Rectal smooth muscle tissue (tissue), 1 donor: ENCODE measurements around the gene CLEC18C.
A peak's percentile ranks its signal among the peaks of the same experiment; 100 is the strongest.
"Not testable (repeated sequence)": the region's sequence is repeated elsewhere in the genome, so short reads cannot be mapped to it uniquely, and the experiment has no call there.

Experiments used
- H3K27ac ChIP-seq: one replicate; pipeline ENCODE4 v1.7.0; 2013; ENCODE audit warnings: low read depth, low read length, inconsistent platforms
- H3K27me3 ChIP-seq: one replicate; pipeline ENCODE4 v1.7.0; 2013; ENCODE audit warnings: low read length; ENCODE audit not compliant: control insufficient read depth, insufficient read depth
- H3K36me3 ChIP-seq: one replicate; pipeline ENCODE4 v1.7.0; 2013; ENCODE audit warnings: low read length; ENCODE audit not compliant: control insufficient read depth, insufficient read depth
- H3K4me1 ChIP-seq: one replicate; pipeline ENCODE4 v1.7.0; 2013; ENCODE audit warnings: low read length; ENCODE audit not compliant: control insufficient read depth, insufficient read depth
- H3K4me3 ChIP-seq: one replicate; pipeline ENCODE4 v1.7.0; 2013; ENCODE audit warnings: low read length
- H3K9ac ChIP-seq: one replicate; pipeline ENCODE4 v1.7.0; 2013; ENCODE audit warnings: low read length

The CLEC18C gene

DNA sequence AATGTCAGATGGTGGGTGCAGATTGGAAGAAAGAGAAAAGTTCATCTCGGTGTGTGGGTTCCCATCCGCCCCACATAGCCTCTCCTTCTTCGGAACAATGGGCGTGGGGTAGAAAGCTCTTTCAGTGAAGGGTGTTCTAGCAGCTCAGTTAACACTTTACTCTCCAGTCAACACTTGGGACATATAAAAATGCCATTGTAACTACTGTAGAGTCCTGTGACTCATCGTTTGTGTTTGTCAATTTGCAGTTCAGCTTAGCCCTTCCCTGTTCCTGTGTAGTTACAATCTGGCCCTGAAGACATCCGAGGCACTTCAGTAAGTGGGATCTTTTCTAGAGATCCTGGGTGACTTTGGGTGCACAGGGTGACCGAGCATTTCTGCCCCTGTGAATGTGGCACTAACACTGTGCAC is 11.5 kb upstream of the CLEC18C start:
- H3K27ac ChIP-seq = no peak overlapping the region
- no peak overlapping the region for H3K4me3 ChIP-seq
- no peak overlapping the region for H3K9ac ChIP-seq
- no peaks in the 10 kb centered on the region for H3K4me1 ChIP-seq
- no peaks in the 10 kb centered on the region for H3K27me3 ChIP-seq
- H3K36me3 ChIP-seq = peaks cover 30% of the 10 kb centered on the region

DNA sequence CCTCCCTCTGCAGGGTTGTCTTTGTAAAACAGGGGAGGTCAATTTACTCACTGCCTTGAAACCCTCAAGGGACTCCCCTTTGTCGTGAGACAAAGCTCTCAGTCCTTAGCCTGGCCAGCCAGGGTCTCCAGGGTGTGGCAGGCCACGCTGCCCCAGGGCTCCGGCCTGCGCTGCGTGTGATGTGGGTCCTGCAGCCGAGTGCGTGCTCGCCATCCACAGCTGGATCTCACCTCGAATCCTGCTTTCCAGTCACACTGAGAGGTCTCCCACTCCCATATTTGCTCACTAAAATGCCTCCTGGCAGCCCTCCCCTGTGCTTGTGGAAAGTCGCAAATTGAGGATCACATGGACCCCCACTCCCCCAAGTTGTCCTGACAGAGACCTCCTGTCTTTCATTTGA is 10.0 kb upstream of the CLEC18C start:
- no peak overlapping the region for H3K9ac ChIP-seq
- H3K4me3 ChIP-seq = no peak overlapping the region
- H3K27ac ChIP-seq = no peak overlapping the region

DNA sequence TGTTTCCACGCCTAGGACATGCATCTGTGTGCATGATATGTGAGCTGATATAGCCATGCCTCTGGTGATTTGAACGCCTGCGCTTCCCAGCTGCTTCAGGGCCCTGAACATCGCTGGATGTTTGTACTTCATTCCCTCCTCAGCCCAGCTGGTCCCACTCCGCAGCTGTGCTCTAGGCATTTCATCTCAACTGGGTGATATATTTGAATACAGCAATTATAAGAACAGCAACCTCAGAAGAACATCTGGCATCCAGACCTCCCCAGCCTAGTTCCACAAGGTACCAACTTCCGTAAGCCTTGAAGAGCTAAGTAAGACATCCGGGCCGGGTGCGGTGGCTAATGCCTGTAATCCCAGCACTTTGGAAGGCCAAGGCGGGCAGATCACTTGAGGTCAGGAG is 6.9 kb upstream of the CLEC18C start:
- H3K4me1 ChIP-seq, H3K27me3 ChIP-seq, H3K27ac ChIP-seq, H3K36me3 ChIP-seq, H3K4me3 ChIP-seq, H3K9ac ChIP-seq: not testable (repeated sequence)

More for the DNA sequence above, 10.0 kb upstream of the CLEC18C start:
- no peaks in the 10 kb centered on the region for H3K27me3 ChIP-seq
- H3K4me1 ChIP-seq = no peaks in the 10 kb centered on the region
- H3K36me3 ChIP-seq = peaks cover 16% of the 10 kb centered on the region

DNA sequence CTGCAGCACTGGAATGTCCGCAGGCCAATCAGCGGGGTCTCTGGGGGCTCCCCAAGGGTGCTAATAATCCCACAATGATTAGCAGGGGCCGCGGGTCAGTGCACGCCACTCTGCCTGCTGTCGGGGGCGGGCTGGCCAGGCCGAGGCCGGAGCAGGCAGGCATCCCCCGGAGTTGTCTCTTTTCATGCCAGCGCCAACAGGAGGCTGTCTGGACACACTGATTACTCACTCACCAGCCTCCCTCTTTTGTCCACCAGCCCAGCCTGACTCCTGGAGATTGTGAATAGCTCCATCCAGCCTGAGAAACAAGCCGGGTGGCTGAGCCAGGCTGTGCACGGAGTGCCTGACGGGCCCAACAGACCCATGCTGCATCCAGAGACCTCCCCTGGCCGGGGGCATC is 329 bp downstream of the CLEC18C start:
- H3K4me1 ChIP-seq, H3K36me3 ChIP-seq, H3K27me3 ChIP-seq, H3K27ac ChIP-seq, H3K9ac ChIP-seq, H3K4me3 ChIP-seq: not testable (repeated sequence)

DNA sequence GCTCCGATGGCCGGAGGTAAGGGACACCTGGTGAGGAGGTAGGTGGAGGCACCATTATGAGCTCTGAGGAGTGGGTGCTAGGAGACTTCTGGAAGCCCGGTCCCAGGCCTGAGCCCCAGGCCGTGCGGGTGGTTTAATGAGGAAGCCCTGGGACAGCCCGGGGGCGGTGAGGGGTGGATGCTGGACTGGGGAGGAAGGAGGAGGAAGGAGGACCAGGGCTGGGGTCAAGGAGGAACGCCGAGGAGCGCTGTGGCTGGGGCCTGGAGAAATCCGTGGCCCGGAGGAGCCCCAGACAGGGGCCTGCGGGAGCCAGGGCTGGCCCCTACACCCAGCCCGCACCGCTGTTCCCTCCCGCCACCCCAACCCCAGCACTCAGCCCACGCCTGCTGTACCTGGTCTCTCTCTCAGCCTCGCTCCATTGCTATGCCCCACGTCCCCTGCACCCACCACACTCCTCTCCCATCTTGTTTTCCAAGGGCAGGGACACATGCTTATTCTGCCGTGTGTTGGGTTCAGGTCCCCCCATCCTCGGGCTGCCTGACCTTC is 873 bp downstream of the CLEC18C start:
- H3K9ac ChIP-seq, H3K4me1 ChIP-seq, H3K36me3 ChIP-seq, H3K27ac ChIP-seq, H3K4me3 ChIP-seq, H3K27me3 ChIP-seq: not testable (repeated sequence)

DNA sequence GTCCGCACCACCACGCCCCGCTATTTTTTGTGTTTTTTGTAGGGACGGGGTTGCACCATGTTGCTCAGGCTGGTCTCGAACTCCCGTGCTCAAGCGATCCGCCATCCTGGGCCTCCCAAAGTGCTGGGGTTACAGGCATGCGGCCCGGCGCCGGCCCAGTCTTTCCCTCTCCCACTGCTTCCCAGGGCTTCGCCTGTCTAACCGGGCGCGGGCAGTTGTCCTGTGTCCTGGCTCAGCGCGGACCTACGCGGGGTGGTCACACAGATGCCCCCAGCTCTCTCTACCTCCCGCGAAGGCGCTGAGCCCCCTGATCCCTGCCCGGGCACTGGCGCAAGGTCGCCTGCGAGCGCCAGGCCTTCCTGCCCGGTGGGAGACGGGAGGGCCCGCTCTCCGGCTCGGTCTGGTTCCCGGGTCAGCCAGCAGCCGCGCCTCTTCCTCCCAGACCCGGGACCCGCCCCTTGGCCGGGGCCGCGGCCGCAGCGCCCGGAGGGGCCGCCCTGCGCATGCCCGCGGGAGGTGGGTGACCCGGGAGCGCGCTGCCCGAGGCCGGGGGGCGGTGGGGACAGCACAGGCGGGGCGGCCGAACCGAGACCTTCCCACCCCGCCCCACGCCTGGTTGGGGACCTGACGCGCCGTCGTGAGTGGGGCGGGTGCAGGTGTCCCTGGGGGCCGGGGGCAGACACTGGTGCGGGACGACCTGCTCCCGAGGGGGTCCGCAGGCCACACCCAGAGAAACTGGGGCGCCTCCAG is 14.4 kb downstream of the CLEC18C start:
- Histone ChIP-seq H3K27ac (peak overlapping the region; percentile 58), H3K4me3 (peak overlapping the region; percentile 44)
- not testable (repeated sequence) for H3K36me3 ChIP-seq, H3K27me3 ChIP-seq, H3K4me1 ChIP-seq, H3K9ac ChIP-seq

DNA sequence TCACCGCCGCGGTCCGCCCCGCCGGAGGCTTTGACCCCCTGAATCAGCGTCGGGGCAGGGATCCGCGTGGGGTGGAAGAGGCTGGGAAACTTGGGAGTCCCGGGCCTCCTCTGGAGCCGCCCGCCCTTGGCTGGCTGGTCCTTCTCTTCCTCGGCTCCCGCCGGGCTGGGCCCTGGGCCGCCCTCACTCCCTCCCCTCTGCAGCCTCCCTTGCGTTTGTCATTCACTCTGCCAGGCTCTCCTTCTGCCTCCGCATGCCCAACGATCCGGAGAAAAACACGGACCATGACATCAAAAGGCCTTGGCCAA is 15.0 kb downstream of the CLEC18C start:
- not testable (repeated sequence) for H3K36me3 ChIP-seq, H3K27me3 ChIP-seq, H3K9ac ChIP-seq, H3K4me1 ChIP-seq
- Histone ChIP-seq H3K4me3 (peak overlapping the region; percentile 44), H3K27ac (peak overlapping the region; percentile 58)

DNA sequence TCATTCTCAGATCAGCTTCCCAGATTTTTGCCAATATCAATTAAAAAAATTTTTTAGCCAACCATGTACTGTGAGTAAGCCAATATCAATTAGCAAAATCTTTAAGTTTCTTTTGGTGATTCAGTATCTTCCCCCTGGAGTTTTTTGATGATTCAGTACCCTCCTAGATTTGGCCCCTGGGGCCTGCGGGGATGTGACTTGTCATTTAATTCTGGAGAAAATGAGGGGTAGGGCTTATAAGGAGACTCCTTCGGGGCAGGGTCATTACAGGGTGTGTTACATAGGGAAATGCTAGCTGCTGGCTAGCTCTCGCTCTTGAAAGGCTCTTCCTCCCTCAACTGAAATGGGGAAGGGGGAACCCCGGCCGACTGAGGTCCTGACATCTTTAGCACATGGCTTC is 17.0 kb downstream of the CLEC18C start:
- not testable (repeated sequence) for H3K27me3 ChIP-seq, H3K4me3 ChIP-seq, H3K4me1 ChIP-seq, H3K27ac ChIP-seq, H3K36me3 ChIP-seq, H3K9ac ChIP-seq

DNA sequence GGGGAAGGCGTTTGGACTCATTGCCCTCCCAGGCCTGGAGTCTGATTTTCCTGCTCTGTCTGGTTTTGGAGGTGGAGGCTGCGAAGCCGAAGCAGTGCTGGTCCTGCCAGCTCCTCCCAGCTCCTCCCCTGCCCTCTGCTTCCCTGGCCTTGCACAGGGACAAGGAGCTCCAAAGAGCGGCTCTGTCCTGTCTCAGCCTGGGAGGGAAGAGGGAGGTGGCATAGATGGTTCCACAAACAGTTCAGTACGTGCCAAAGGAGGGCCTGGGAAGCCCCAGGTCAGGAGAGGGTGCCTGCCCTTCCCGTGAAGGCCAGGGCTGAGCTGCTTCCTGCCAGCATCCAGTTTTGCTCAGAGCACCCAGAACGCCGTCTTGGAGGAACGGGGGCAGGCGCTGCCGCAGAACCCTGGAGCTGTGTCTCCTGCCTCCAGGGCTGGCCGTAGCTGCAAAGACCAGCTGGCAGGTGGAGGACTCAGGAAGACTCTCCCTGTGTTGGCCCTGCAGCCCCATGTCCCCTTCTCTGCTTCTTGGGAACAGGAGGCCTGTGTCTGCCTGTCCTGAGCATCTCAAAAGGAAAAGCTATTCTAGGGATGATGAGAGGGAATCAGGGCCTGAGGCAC is 23.2 kb downstream of the CLEC18C start:
- H3K36me3 ChIP-seq, H3K9ac ChIP-seq, H3K27me3 ChIP-seq, H3K4me1 ChIP-seq, H3K27ac ChIP-seq, H3K4me3 ChIP-seq: not testable (repeated sequence)

DNA sequence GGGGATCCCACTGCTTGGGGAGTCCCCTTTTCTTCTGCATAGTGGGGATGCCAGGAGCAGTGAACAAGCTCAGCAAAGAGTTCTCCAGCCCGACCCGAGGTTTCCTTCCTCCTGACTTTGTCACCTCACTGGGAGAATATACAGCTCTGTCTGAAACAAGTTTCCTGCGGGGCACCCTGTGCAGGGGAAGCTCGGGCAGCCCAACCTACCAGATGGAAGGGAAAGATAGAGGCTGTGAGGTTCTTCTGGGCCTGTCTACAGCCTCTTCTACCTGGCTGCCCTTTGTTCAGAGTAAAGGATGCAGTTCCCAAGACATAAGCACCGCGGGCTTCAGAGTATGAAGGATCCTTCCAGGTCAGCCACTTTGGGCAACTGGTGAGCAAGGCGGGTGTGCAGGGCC is 24.0 kb downstream of the CLEC18C start:
- H3K27ac ChIP-seq, H3K27me3 ChIP-seq, H3K36me3 ChIP-seq, H3K9ac ChIP-seq, H3K4me3 ChIP-seq, H3K4me1 ChIP-seq: not testable (repeated sequence)

DNA sequence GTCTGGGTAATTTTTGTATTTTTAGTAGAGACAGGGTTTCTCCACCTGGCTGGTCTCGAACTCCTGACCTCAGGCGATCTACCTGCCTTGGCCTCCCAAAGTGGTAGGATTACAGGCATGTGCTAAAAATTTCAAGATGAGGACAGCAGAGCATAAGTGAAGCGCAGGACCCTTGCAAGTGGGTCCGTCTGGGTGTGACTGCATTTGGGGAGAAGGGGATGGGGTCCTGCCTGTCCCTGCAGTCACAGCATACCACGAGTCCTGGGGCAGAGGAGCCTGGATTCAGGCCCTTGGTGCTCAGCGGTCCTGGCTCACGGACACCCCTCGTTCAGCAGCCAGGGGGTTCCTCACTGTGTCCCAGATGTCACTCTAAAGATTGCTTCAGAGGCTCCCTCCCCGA is 24.6 kb downstream of the CLEC18C start:
- H3K4me3 ChIP-seq, H3K27ac ChIP-seq, H3K36me3 ChIP-seq, H3K9ac ChIP-seq, H3K4me1 ChIP-seq, H3K27me3 ChIP-seq: not testable (repeated sequence)

DNA sequence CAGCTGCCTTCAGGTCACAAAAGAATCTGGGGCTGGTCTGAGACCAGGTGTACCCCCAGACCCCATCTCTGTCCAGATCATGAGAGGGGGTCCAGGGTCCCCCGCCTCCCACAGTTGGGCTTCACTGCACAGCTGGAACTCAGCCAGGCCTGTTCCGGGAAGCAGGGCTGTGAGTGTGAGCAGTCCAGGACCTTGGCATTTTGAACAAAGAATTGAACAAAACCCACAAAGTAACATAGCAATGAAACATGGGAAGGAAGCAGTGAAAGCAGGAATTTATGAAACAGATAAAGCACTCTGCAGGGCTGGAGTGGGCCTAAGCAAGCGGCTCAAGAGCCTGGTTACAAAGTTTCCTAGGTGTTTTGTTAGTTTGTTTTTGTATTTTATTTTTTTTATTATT is 25.1 kb downstream of the CLEC18C start:
- not testable (repeated sequence) for H3K4me1 ChIP-seq, H3K4me3 ChIP-seq, H3K36me3 ChIP-seq, H3K27ac ChIP-seq, H3K9ac ChIP-seq, H3K27me3 ChIP-seq

DNA sequence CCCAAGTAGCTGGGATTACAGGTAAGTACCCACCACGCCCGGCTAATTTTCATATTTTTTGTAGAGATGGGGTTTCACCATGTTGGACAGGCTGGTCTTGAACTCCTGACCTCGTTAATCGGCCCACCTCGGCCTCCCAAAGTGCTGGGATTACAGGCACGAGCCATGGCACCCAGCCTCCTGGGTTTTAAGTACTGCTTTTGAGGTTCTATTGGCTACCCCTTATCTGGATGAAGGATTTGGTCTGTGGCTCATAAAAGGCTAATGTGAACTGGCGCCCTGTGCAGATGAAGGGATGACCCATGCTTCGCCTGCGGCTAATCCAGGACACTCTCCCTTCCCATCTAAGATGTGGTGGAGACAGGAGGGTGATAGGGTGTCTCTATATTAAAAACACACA is 25.6 kb downstream of the CLEC18C start:
- not testable (repeated sequence) for H3K36me3 ChIP-seq, H3K4me3 ChIP-seq, H3K4me1 ChIP-seq, H3K9ac ChIP-seq, H3K27me3 ChIP-seq, H3K27ac ChIP-seq
